Neural cell (in vitro differentiated cells): ENCODE results near the gene ACSL6.

Experiments
- EP300 ChIP-seq: fragments of 450-650 bp; conservative IDR thresholded peaks from 2 replicates; pipeline ENCODE4 v1.6.1; 2014; ENCODE audit warnings: antibody characterized with exemption, mild to moderate bottlenecking, moderate library complexity; ENCODE audit not compliant: poor library complexity, severe bottlenecking
- MXI1 ChIP-seq: fragments of 450-650 bp; conservative IDR thresholded peaks from 2 replicates; pipeline ENCODE4 v1.6.1; 2014; ENCODE audit warnings: antibody characterized with exemption, mild to moderate bottlenecking; ENCODE audit not compliant: poor library complexity, severe bottlenecking
- POLR2AphosphoS5 ChIP-seq: IDR thresholded peaks from 2 replicates; pipeline ENCODE4 v1.6.1; 2012
- RAD21 ChIP-seq: fragments of 450-650 bp; conservative IDR thresholded peaks from 2 replicates; pipeline ENCODE4 v1.6.1; 2014; ENCODE audit warnings: antibody characterized with exemption, mild to moderate bottlenecking, moderate library complexity
- SMC3 ChIP-seq: fragments of 450-650 bp; conservative IDR thresholded peaks from 2 replicates; pipeline ENCODE4 v1.6.1; 2014; ENCODE audit warnings: antibody characterized with exemption, mild to moderate bottlenecking, moderate library complexity; ENCODE audit not compliant: poor library complexity
- TF ChIP-seq, protein P1 (sequence below): fragments of 450-650 bp; IDR thresholded peaks from 2 replicates; pipeline ENCODE4 v1.5.1; 2014; ENCODE audit warnings: antibody characterized with exemption, mild to moderate bottlenecking, moderate library complexity; ENCODE audit not compliant: poor library complexity, severe bottlenecking
- TF ChIP-seq, protein P2 (sequence below): IDR thresholded peaks from 2 replicates; pipeline ENCODE4 v1.6.1; 2012; ENCODE audit warnings: borderline replicate concordance

DNA sequence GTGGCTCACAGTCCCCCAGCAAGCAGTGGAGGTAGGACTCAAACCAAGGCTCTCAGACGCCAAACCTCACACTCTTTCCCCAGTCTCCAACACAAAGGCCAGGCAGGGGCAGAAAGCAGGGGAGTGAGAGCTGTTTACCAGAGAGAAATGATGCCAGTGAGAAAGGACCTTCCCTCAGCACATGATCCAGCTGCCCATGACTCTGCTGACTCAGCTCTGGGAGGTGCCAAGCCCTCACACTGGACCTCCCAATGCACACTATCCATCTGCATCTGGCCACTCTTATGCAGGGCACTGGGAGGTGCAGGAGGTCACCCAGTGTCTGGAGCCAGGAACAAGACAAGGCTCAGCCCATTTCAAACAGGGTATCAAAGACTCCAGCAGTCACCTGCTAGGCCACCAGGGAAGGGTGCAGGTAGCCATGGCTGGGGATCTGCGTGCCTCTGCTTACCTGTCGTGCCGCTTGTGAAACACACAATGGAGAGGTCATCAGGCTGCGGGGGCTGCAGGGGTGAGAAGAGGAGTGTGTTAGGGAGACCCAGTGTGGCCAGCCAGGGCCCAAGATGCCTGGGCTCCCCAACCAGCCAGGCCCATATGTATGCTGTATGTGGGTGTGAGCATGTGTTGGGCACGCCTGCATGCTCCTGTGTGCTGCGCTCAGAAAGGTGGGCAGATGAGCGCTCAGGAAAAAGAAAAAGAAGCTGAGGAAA is 26.3 kb downstream of the ACSL6 start:
- TF ChIP-seq, protein P1, sequence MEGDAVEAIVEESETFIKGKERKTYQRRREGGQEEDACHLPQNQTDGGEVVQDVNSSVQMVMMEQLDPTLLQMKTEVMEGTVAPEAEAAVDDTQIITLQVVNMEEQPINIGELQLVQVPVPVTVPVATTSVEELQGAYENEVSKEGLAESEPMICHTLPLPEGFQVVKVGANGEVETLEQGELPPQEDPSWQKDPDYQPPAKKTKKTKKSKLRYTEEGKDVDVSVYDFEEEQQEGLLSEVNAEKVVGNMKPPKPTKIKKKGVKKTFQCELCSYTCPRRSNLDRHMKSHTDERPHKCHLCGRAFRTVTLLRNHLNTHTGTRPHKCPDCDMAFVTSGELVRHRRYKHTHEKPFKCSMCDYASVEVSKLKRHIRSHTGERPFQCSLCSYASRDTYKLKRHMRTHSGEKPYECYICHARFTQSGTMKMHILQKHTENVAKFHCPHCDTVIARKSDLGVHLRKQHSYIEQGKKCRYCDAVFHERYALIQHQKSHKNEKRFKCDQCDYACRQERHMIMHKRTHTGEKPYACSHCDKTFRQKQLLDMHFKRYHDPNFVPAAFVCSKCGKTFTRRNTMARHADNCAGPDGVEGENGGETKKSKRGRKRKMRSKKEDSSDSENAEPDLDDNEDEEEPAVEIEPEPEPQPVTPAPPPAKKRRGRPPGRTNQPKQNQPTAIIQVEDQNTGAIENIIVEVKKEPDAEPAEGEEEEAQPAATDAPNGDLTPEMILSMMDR: no peak
- TF ChIP-seq EP300 (no peak), MXI1 (no peak), RAD21 (no peak), POLR2AphosphoS5 (no peak), SMC3 (no peak)
- TF ChIP-seq, protein P2, sequence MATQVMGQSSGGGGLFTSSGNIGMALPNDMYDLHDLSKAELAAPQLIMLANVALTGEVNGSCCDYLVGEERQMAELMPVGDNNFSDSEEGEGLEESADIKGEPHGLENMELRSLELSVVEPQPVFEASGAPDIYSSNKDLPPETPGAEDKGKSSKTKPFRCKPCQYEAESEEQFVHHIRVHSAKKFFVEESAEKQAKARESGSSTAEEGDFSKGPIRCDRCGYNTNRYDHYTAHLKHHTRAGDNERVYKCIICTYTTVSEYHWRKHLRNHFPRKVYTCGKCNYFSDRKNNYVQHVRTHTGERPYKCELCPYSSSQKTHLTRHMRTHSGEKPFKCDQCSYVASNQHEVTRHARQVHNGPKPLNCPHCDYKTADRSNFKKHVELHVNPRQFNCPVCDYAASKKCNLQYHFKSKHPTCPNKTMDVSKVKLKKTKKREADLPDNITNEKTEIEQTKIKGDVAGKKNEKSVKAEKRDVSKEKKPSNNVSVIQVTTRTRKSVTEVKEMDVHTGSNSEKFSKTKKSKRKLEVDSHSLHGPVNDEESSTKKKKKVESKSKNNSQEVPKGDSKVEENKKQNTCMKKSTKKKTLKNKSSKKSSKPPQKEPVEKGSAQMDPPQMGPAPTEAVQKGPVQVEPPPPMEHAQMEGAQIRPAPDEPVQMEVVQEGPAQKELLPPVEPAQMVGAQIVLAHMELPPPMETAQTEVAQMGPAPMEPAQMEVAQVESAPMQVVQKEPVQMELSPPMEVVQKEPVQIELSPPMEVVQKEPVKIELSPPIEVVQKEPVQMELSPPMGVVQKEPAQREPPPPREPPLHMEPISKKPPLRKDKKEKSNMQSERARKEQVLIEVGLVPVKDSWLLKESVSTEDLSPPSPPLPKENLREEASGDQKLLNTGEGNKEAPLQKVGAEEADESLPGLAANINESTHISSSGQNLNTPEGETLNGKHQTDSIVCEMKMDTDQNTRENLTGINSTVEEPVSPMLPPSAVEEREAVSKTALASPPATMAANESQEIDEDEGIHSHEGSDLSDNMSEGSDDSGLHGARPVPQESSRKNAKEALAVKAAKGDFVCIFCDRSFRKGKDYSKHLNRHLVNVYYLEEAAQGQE: no peak
